ENCODE measurements around the gene TMEM198. TPM values are rescaled to one million over a fixed set of nuclear protein-coding genes. Genes with fewer than 3 reads are reported as not detected.

The TMEM198 gene
- total and polyA plus RNA-seq, 4 donors: 1.3 to 7.1 (median 4.3) TPM

GRCh38 chr2:219560893-219561178 is 17.0 kb downstream of the TMEM198 start:
- no peak for ATAC-seq (ENCODE audit: insufficient read depth, low FRiP score)
- H3K36me3 ChIP-seq (ENCODE audit: control insufficient read depth in 4 of 4, insufficient read depth in 4 of 4, low read length in 4 of 4): peaks cover 0 to 27% (median 13%) of the 10 kb centered on the region in 4 donors
- 76 to 87% methylated on average over 3 of the region's 3 CpGs for WGBS, 2 donors

GRCh38 chr2:219561179-219562048 is 17.6 kb downstream of the TMEM198 start:
- Histone ChIP-seq H3K27ac (ENCODE audit: low read depth in 1 of 2, low read length in 1 of 2) (no peak overlapping the region), H3K9me3 (ENCODE audit: control insufficient read depth in 4 of 4, insufficient read depth in 3 of 4, low read length in 3 of 4) (no peaks in the 10 kb centered on the region), H3K9ac (ENCODE audit: insufficient read depth in 1 of 2, low read length in 2 of 2) (no peak overlapping the region), H3K27me3 (ENCODE audit: control insufficient read depth in 3 of 3, insufficient read depth in 3 of 3, low read length in 2 of 3) (no peaks in the 10 kb centered on the region), H3K4me1 (ENCODE audit: control insufficient read depth in 5 of 5, insufficient read depth in 5 of 5, low read length in 5 of 5) (peaks cover 0 to 17% (median 3%) of the 10 kb centered on the region in 5 donors), H3K36me3 (ENCODE audit: control insufficient read depth in 4 of 4, insufficient read depth in 4 of 4, low read length in 4 of 4) (peaks cover 0 to 32% (median 14%) of the 10 kb centered on the region in 4 donors), H3K4me3 (no peak overlapping the region)
- DNase-seq: peak; percentile 39 to 76 (median 70)
- ATAC-seq (ENCODE audit: insufficient read depth, low FRiP score): no peak
- WGBS, 2 donors: 67 to 83% methylated on average over 20 to 24 of the region's 24 CpGs
- no peak for TF ChIP-seq CTCF (IDR thresholded peaks at IDR 0.05; ENCODE audit: control extremely low read depth, extremely low read depth)

More at GRCh38 chr2:219560893-219561178, 17.0 kb downstream of the TMEM198 start:
- no peak overlapping the region for H3K9ac ChIP-seq (ENCODE audit: insufficient read depth in 1 of 2, low read length in 2 of 2)
- no peaks in the 10 kb centered on the region for H3K27me3 ChIP-seq (ENCODE audit: control insufficient read depth in 3 of 3, insufficient read depth in 3 of 3, low read length in 2 of 3)
- no peak for TF ChIP-seq CTCF (IDR thresholded peaks at IDR 0.05; ENCODE audit: control extremely low read depth, extremely low read depth)
- peaks cover 0 to 17% (median 3%) of the 10 kb centered on the region in 5 donors for H3K4me1 ChIP-seq (ENCODE audit: control insufficient read depth in 5 of 5, insufficient read depth in 5 of 5, low read length in 5 of 5)
- no peak for DNase-seq
- H3K4me3 ChIP-seq: no peak overlapping the region
- H3K27ac ChIP-seq (ENCODE audit: low read depth in 1 of 2, low read length in 1 of 2): no peak overlapping the region
- H3K9me3 ChIP-seq (ENCODE audit: control insufficient read depth in 4 of 4, insufficient read depth in 3 of 4, low read length in 3 of 4): no peaks in the 10 kb centered on the region

GRCh38 chr2:219562049-219563020 is 18.5 kb downstream of the TMEM198 start:
- H3K4me1 ChIP-seq (ENCODE audit: control insufficient read depth in 5 of 5, insufficient read depth in 5 of 5, low read length in 5 of 5): peaks cover 0 to 17% (median 3%) of the 10 kb centered on the region in 5 donors
- DNase-seq: no peak
- H3K9ac ChIP-seq (ENCODE audit: insufficient read depth in 1 of 2, low read length in 2 of 2): peak overlapping the region in 1 of 2 donors; percentile 25
- no peak overlapping the region for H3K27ac ChIP-seq (ENCODE audit: low read depth in 1 of 2, low read length in 1 of 2)
- WGBS, 2 donors: 81 to 88% methylated on average over 35 of the region's 35 CpGs
- no peaks in the 10 kb centered on the region for H3K27me3 ChIP-seq (ENCODE audit: control insufficient read depth in 3 of 3, insufficient read depth in 3 of 3, low read length in 2 of 3)
- ATAC-seq (ENCODE audit: insufficient read depth, low FRiP score): no peak
- H3K4me3 ChIP-seq: no peak overlapping the region
- no peak for TF ChIP-seq CTCF (IDR thresholded peaks at IDR 0.05; ENCODE audit: control extremely low read depth, extremely low read depth)
- H3K9me3 ChIP-seq (ENCODE audit: control insufficient read depth in 4 of 4, insufficient read depth in 3 of 4, low read length in 3 of 4): no peaks in the 10 kb centered on the region
- peaks cover 0 to 40% (median 21%) of the 10 kb centered on the region in 4 donors for H3K36me3 ChIP-seq (ENCODE audit: control insufficient read depth in 4 of 4, insufficient read depth in 4 of 4, low read length in 4 of 4)

All from lung (tissue), 12 donors.